ENCODE measurements around the gene DBP. TPM values are rescaled to one million over a fixed set of nuclear protein-coding genes. Genes with fewer than 3 reads are reported as not detected.

Gene DBP
- total RNA-seq, 4 donors from 2014 or later: 18.9 to 32.8 (median 25.1) TPM

GRCh38 chr19:48674921-48675824, 38.0 kb upstream of the DBP start:
- peaks cover 6 to 7% of the 10 kb centered on the region in 2 donors for H3K4me1 ChIP-seq
- no peaks in the 10 kb centered on the region for H3K27me3 ChIP-seq
- DNase-seq: peak; percentile 80 to 82
- 46 to 63% methylated on average over 14 to 18 of the region's 28 CpGs for WGBS, 2 donors
- no peaks in the 10 kb centered on the region for H3K9me3 ChIP-seq
- no peak overlapping the region for H3K27ac ChIP-seq
- H3K4me3 ChIP-seq (replicated peaks in 1 of 3): no peak overlapping the region
- no peaks in the 10 kb centered on the region for H3K36me3 ChIP-seq
- intact Hi-C loops (cut with DNase I): loop anchor here (5.0 kb wide), 1 partner anchor 37 kb away; no protein-coding TSS in a partner anchor
- TF ChIP-seq POLR2A (IDR thresholded peaks at IDR 0.05): no peak
- TF ChIP-seq, protein P1, sequence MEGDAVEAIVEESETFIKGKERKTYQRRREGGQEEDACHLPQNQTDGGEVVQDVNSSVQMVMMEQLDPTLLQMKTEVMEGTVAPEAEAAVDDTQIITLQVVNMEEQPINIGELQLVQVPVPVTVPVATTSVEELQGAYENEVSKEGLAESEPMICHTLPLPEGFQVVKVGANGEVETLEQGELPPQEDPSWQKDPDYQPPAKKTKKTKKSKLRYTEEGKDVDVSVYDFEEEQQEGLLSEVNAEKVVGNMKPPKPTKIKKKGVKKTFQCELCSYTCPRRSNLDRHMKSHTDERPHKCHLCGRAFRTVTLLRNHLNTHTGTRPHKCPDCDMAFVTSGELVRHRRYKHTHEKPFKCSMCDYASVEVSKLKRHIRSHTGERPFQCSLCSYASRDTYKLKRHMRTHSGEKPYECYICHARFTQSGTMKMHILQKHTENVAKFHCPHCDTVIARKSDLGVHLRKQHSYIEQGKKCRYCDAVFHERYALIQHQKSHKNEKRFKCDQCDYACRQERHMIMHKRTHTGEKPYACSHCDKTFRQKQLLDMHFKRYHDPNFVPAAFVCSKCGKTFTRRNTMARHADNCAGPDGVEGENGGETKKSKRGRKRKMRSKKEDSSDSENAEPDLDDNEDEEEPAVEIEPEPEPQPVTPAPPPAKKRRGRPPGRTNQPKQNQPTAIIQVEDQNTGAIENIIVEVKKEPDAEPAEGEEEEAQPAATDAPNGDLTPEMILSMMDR (IDR thresholded peaks at IDR 0.05): peak; percentile 65 to 87 (median 76)

- no peaks in the 10 kb centered on the region for H3K36me3 ChIP-seq
- no peaks in the 10 kb centered on the region for H3K27me3 ChIP-seq
- WGBS, 2 donors: 96% methylated on average over 9 to 10 of the region's 19 CpGs
- H3K27ac ChIP-seq: no peak overlapping the region
- H3K4me3 ChIP-seq (replicated peaks in 1 of 3): no peak overlapping the region
- peaks cover 6 to 7% of the 10 kb centered on the region in 2 donors for H3K4me1 ChIP-seq
- no peak for DNase-seq
- H3K9me3 ChIP-seq: no peaks in the 10 kb centered on the region
- intact Hi-C loops (cut with DNase I): no loop called here
- TF ChIP-seq, protein P1 (IDR thresholded peaks at IDR 0.05): no peak
- TF ChIP-seq POLR2A (IDR thresholded peaks at IDR 0.05): no peak
Measured at GRCh38 chr19:48674216-48674809, 37.1 kb upstream of the DBP start.

DNA sequence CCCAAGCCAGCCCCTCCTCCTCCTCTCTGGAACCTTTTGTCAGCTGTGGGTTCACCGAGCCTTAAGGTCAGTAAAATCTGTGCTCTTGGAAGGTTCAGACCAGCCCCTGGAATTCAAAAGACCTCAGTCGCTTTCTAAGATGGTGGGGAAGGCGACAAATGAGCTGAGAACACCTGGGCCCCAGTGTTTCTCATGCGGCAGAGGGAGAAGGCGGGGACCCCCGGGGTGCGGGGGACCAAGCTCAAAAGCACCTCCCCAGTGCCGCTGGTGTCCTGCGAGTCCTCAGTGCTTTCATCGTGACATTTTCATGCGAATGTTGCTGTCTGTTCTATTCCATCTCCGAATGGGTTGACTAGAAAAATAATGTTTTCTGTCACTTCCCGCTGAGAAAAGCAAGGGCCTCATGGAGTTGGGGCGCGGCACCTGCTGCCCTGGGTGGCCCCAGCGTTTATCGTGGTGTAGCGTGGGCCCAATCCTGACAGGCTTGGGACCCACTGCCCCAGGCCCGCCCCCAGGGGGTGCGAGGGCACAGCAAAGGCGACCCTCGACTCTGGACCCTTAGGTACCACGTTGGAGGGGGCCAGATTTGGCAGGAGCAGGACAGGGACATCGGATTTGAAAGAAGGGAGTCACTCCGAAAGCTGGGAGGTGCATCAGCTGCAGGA, 36.4 kb upstream of the DBP start:
- WGBS, 2 donors: 77 to 78% methylated on average over 23 to 25 of the region's 25 CpGs
- intact Hi-C loops (cut with DNase I): no loop called here
- no peaks in the 10 kb centered on the region for H3K9me3 ChIP-seq
- no peak for TF ChIP-seq POLR2A (IDR thresholded peaks at IDR 0.05)
- TF ChIP-seq, protein P1 (IDR thresholded peaks at IDR 0.05): no peak
- H3K27me3 ChIP-seq: no peaks in the 10 kb centered on the region
- H3K4me1 ChIP-seq: peaks cover 6 to 7% of the 10 kb centered on the region in 2 donors
- H3K36me3 ChIP-seq: no peaks in the 10 kb centered on the region
- no peak for DNase-seq
- H3K4me3 ChIP-seq (replicated peaks in 1 of 3): no peak overlapping the region
- no peak overlapping the region for H3K27ac ChIP-seq

DNA sequence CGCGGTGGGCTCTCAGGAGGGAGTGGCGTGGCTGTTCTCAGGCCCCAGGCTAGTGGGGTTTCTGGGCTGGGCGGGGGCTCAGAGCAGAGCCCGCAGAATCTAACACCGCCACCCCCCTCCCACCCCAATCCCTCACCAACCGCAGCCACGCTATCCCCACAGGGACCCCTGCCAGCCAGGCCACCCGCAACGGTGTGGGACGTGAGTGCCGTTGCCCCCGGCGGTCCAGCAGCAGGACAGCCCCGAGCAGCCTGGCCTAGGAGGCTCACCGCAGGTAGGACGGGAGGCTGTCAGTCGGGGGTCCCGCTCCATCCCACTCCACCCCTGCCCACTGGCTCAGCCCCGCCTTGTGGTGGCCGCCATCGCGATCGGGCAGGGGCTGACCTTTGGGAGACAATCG, 35.8 kb upstream of the DBP start, which contains the start of gene NTN5:
Gene NTN5, minus strand, starts transcription at position 24 of the 400 bp plus-strand sequence. CDS start 2,031 bp downstream, outside the sequence.
- no peaks in the 10 kb centered on the region for H3K9me3 ChIP-seq
- no peak for DNase-seq
- intact Hi-C loops (cut with DNase I): no loop called here
- H3K4me3 ChIP-seq (replicated peaks in 1 of 3): no peak within 1 kb of the TSS
- no peak within 1 kb of the TSS for H3K27ac ChIP-seq
- no peaks in the 10 kb centered on the region for H3K27me3 ChIP-seq
- no peaks in the 10 kb centered on the region for H3K36me3 ChIP-seq
- peaks cover 6 to 7% of the 10 kb centered on the region in 2 donors for H3K4me1 ChIP-seq
- WGBS, 2 donors: 78 to 80% methylated on average over 1 to 14 of the region's 25 CpGs
- no peak for TF ChIP-seq POLR2A (IDR thresholded peaks at IDR 0.05)
- TF ChIP-seq, protein P1 (IDR thresholded peaks at IDR 0.05): no peak
